ENCODE data around the gene PLOD1.

The PLOD1 gene

DNA sequence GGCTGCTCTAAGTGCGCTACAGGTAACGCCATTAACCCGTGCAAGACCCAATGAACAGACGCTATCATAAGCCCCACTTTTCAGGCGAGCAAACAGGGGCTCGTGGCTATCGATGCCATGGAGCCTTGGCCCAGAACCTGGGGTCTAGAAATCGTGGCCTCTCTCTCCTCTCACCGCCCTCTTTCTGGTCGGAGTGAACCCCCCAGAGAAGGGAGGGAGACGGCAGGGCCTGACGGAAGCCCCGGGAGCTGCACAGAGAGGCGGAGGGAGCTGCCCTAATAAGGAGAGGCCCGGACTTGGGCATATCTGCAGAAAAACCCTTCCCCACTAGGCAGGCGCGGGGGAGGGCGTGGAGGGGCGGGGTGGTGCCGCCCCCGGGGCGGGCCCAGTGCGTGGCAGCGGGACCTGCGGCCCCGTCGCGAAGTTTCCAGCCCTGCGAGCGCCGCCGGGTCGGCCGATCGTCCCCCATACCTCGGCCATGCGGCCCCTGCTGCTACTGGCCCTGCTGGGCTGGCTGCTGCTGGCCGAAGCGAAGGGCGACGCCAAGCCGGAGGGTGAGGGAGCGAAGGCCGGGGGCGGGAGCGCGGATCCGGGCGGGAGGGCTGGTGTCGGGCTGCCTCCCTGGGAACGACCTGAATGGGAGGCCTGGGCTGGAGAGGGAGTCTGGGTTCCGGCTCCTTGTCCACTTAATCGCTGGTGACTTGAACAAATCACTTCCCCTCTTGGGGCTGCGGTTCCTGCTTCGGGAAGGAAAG, at the start of gene PLOD1:
Gene PLOD1 (plus strand): TSS at position 416 of the 755 bp plus-strand sequence. CDS start 63 bp downstream, at position 479.
- DNase-seq (ENCODE audit: low spot score): peak; percentile 97
- TF ChIP-seq, protein P1, sequence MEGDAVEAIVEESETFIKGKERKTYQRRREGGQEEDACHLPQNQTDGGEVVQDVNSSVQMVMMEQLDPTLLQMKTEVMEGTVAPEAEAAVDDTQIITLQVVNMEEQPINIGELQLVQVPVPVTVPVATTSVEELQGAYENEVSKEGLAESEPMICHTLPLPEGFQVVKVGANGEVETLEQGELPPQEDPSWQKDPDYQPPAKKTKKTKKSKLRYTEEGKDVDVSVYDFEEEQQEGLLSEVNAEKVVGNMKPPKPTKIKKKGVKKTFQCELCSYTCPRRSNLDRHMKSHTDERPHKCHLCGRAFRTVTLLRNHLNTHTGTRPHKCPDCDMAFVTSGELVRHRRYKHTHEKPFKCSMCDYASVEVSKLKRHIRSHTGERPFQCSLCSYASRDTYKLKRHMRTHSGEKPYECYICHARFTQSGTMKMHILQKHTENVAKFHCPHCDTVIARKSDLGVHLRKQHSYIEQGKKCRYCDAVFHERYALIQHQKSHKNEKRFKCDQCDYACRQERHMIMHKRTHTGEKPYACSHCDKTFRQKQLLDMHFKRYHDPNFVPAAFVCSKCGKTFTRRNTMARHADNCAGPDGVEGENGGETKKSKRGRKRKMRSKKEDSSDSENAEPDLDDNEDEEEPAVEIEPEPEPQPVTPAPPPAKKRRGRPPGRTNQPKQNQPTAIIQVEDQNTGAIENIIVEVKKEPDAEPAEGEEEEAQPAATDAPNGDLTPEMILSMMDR (IDR thresholded peaks at IDR 0.05; ENCODE audit: borderline replicate concordance, control extremely low read depth, extremely low read depth, insufficient read depth, missing control alignments): no peak
- in situ Hi-C loops (cut with MboI; ENCODE audit: low sequenced_read_pairs, unreplicated experiment): no loop called here

DNA sequence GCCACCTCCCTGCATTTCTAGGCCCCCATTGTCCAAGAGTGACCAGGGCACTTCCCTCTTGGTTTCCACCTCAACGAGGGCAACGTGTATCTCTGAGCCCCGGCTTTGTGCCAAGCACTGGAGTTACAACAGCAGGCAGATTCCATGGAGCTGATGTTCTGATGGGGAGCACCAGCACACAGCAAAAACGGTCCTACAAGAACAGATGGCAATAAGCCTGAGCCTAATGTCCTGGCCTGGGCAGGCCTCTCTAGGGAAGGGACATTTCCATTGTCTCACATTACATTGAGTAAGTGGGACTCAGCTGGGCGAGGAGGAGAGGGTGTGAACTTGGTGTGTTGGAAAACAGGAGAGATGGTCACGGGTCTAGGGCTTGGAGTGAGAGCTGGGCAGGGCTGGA, 48.6 kb upstream of the PLOD1 start:
- in situ Hi-C loops (cut with MboI; ENCODE audit: low sequenced_read_pairs, unreplicated experiment): no loop called here
- TF ChIP-seq, protein P1 (IDR thresholded peaks at IDR 0.05; ENCODE audit: borderline replicate concordance, control extremely low read depth, extremely low read depth, insufficient read depth, missing control alignments): no peak
- no peak for DNase-seq (ENCODE audit: low spot score)

DNA sequence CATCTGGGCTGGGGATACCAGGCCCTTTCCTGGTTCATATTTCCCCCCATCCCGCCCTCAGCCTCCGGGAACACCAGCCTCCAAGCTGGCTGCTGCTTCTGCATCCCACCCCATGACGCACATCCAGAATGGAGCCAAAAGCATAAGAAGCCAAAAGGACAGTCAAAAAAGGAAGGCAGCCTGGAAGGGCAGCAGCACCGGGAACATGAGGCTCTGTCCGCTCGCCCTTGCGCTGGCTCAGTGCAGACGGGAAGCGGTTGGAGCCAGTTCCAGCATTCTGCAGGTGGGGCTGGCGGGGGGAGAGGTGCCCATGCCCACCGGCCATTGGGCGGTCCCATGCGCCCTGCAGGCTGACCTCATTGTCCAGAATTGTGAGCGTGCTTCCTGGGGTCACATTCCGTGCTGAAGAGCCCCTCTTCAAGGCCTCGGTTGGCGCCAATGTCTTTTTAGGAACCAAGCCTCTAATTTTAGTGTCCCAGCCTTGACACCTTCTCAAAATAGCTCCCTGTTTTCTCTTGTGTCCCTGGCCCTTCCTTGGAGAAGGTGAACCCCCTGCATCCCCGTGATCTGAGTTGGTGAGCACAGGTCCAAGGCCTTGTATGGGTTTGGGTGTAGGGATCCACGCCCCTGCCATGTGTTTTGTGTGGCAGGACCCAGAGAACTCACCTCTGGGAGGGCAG, 47.4 kb upstream of the PLOD1 start:
- TF ChIP-seq, protein P1 (IDR thresholded peaks at IDR 0.05; ENCODE audit: borderline replicate concordance, control extremely low read depth, extremely low read depth, insufficient read depth, missing control alignments): no peak
- in situ Hi-C loops (cut with MboI; ENCODE audit: low sequenced_read_pairs, unreplicated experiment): no loop called here
- DNase-seq (ENCODE audit: low spot score): peak; percentile 19

DNA sequence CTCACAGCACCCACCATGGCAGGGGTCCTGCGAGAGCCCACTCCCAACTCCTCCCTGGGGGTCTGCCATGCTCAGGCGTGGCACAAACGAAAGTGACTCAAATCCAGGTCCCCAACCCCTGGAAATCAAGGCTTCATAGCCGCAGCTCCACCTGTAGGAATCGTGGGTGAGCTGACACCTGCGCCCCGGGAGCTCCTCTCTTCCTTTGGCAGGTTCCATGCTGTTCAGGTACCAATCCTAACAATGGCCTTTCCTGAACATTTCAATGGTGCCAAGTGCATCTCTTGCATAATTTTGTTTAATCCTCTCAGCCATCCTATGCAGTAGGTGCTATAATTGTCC, 46.9 kb upstream of the PLOD1 start:
- TF ChIP-seq, protein P1 (IDR thresholded peaks at IDR 0.05; ENCODE audit: borderline replicate concordance, control extremely low read depth, extremely low read depth, insufficient read depth, missing control alignments): no peak
- in situ Hi-C loops (cut with MboI; ENCODE audit: low sequenced_read_pairs, unreplicated experiment): no loop called here
- peak; percentile 21 for DNase-seq (ENCODE audit: low spot score)

DNA sequence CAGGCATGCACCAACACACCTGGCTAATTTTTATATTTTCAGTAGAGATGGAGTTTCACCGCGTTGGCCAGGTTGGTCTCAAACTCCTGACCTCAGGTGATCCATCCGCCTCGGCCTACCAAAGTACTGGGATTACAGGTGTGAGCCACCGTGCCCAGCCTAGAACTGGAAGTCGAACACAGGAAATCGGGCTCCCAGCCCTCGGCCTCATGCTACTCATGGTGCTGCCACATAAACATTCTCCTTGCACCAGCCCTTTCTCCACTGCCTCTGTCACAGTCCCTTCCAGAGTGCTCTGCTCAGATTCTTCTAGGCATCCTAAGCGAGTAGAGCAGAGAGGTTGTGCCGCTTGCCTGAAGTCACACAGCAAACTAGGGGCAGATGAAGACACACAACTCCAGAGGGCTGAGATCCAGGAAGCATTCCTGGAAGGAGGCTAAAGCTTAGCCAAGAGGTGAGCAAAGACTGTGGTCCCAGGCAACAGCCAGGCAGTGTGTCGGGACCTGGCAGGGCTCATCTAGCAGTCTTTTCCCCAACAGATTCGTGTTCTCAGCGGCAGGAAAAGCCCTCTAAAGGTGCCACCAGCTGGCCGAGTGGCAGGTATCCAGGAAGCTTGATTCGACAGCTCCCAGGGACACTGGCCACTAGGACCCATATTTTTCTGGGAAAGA, 46.2 kb upstream of the PLOD1 start:
- DNase-seq (ENCODE audit: low spot score): no peak
- in situ Hi-C loops (cut with MboI; ENCODE audit: low sequenced_read_pairs, unreplicated experiment): no loop called here
- TF ChIP-seq, protein P1 (IDR thresholded peaks at IDR 0.05; ENCODE audit: borderline replicate concordance, control extremely low read depth, extremely low read depth, insufficient read depth, missing control alignments): no peak

DNA sequence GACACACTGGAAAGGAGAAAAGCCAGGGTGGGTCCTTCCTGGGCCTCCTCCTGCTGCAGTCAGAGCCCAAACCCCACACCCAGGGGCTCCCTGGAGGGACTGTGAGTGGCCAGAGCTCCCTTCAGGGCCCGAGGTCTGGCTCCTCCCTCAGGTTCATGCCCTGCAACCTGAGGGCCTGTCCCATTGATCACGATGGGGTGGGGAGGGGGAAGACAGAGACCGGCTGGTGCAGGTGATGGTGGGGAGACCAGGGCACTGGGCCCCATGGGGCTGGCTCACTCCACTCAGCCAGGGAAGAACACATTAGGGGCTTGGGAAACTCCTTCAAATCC, 45.7 kb upstream of the PLOD1 start:
- TF ChIP-seq, protein P1 (IDR thresholded peaks at IDR 0.05; ENCODE audit: borderline replicate concordance, control extremely low read depth, extremely low read depth, insufficient read depth, missing control alignments): no peak
- in situ Hi-C loops (cut with MboI; ENCODE audit: low sequenced_read_pairs, unreplicated experiment): no loop called here
- no peak for DNase-seq (ENCODE audit: low spot score)
